NCI-H524 (cell line): ENCODE data around the gene CTSK.
A peak's percentile ranks its signal among the peaks of the same experiment; 100 is the strongest.
"Not testable (repeated sequence)": the region's sequence is repeated elsewhere in the genome, so short reads cannot be mapped to it uniquely, and the experiment has no call there.

Experiments used
- DNase-seq, 2 experiments: peaks; one replicate each; lab custom pipeline; 2025; lab: John Stamatoyannopoulos, UW

Gene CTSK

GRCh38 chr1:150808121-150808520 is at the start of gene CTSK:
CTSK (minus strand) TSS chr1:150808260; CDS start chr1:150806805, 1,455 bp downstream.
- DNase-seq, result no peak

GRCh38 chr1:150852734-150853133 is 44.7 kb upstream of the CTSK start:
- DNase-seq, result not testable (repeated sequence)

DNA sequence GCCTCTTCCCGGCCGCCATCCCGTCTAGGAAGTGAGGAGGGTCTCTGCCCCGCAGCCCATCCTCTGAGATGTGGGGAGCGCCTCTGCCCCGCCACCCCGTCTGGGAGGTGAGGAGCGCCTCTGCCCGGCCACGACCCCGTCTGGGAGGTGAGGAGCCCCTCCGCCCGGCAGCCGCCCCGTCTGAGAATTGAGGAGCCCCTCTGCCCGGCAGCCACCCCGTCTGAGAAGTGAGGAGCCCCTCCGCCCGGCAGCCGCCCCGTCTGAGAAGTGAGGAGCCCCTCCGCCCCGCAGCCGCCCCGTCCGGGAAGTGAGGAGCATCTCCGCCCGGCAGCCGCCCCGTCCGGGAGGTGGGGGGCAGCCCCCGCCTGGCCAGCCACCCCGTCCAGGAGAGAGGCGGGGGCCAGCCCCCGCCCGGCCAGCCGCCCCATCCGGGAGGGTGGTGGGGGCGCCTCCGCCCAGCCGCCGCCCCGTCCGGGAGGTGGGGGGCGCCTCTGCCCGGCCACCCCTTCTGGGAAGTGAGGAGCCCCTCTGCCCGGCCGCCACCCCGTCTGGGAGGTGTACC is 42.8 kb upstream of the CTSK start:
- DNase-seq, result not testable (repeated sequence)

- no peak for DNase-seq
Measured at GRCh38 chr1:150846473-150847146, 38.5 kb upstream of the CTSK start.

GRCh38 chr1:150843474-150843873 is 35.4 kb upstream of the CTSK start:
- DNase-seq, result no peak

DNA sequence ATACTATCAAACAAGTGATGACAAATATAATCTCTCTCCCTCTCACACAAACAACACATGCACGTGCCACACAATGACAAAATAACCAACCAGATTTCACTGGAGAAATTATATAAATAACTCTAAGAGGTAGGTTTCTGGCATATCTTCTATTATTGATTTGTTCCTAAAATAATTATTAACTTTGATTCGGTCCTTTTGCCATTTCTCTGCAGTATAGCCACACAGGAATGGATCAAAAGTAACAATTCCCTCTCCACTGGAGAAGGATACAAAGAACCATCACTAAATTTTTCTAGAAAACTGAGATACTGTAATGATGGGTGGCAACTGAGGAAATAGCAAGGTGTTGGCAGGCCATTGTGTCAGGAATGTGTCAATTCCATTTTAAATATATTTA is 34.9 kb upstream of the CTSK start:
- no peak for DNase-seq

DNA sequence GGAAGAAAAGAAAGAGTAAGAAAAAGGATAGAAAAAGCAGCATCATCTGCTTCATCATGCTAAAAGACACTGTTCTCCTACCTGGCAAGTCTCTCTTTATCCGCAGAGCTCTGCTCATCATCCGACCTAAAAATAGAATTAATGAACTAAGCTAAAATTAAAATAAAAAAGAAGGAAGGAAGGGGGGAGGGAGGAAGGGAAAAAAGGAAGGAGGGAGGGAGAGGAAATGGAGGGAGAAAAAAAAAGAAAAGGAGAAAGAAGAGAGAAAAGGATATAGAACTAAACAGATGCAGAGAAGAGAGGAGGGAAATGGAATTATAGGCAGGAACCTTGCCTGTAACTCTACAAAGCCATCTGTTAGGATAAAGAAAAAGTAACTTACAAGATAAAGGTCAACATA is 34.3 kb upstream of the CTSK start:
- DNase-seq, result no peak

GRCh38 chr1:150841626-150842025 is 33.6 kb upstream of the CTSK start:
- DNase-seq, result no peak

DNA sequence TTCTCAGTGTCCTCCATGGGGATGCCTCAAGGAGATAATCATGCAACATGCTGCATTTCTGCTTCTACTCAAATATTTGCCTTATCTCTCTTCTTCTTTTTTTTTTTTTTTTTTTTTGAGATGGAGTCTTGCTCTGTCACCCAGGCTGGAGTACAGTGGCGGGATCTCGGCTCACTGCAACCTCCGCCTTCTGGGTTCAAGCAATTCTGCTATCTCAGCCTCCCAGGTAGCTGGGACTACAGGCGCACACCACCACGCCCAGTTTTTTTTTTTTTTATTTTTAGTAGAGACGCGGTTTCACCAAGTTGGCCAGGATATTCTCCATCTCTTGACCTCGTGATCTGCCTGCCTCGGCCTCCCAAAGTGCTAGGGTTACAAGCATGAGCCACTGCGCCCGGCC is 32.8 kb upstream of the CTSK start:
- not testable (repeated sequence) for DNase-seq

DNA sequence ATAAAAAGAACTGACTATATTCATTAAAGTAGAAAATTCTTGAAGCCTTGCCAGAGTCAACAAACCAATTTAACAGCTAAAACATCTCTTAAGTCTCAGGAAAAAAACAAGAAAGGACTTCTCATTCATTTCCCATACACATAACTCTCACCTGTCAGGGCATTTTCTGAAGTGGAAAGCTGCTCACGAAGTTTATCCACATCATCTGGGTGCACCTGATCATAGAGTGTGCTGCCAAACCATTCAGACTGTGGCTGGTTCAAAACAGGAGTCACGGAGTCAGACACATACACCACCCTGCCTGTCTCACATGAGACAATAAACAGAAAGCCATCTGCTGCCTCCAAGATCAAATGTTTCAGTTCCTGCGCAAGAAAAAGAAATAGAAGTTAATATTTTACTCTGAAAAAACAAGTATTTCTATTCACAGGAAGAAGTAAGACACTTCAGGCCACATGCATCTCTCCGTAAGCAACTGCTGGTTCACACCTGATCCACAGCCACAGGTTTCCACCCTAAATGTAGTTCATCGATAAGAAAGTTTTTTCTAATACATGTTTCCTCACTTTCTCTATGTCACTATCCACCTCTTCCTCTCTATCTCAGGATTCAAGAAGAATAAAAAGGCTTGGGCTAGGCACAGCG is 28.2 kb upstream of the CTSK start:
- DNase-seq, result no peak

- not testable (repeated sequence) for DNase-seq
Measured at GRCh38 chr1:150833961-150834360, 25.9 kb upstream of the CTSK start.

DNA sequence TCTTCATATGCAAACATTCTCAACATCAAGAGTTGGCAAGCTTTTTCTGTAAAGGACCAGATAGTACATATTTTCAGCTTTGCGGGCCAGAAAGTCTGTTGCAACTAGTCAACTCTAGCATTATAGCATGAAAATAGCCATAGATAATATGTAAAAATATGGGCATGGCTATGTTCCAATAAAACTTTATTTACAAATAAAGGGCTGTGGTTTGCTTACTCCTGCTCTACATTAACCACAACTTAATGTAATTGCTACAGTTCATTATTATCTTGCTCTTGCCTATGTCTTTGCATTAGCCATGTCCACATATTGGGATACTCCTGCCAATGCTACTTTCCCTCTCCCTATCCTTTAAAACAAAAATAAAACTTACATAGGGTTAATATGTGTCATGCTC is 24.5 kb upstream of the CTSK start:
- no peak for DNase-seq

DNA sequence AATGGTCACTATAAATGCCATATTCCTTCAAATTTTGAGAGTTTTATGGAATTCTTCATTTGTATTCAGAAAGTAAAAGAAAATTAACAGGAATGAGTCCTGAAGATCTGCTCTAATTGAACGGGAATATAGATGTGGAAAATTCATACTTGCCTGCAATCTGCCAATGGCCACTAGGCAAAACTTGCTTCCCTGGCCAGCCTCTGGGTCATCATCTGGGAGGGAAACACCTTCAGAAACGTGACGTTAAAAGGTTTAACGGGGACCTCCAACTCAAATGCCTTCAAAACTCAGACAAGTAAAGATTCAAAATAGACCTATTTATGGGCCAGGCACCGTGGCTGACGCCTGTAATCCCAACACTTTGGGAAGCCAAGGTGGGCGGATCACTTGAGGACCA is 21.7 kb upstream of the CTSK start:
- no peak for DNase-seq

- no peak for DNase-seq
Measured at GRCh38 chr1:150826299-150826698, 18.2 kb upstream of the CTSK start.

DNA sequence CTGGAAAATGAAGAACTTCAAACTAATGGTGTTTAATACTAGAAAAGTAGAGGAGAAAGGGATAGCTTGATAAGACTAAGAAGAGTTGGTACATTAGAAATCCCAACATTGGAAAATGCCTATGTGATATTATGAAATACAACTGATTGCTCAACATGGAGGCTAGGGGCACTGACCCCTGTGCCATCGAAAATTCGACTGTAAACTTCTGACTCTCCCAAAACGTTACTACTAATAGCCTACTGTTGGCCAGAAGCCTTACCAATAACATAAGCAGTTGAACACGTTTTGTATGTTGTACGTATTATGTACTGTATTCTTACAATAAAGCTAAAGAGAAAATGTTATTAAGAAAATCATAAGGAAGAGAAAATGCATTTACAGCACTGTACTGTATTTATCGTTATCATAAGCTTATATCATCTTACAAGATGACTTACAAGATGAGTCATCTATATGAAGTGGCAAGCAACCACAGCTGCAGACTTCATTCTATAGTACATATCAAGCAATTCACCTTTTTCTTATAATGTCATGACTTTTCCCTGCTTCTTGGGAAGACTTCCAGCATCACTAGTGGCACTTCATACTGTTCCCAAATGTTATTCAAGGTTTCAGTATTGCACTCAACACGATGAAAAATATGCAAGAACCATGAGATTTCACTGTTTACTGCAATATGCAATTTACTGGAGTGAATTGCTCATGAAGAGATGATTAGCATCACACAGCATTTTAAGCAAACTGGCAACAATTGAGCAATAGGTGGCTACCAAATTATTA is 12.9 kb upstream of the CTSK start:
- no peak for DNase-seq

GRCh38 chr1:150815871-150816270 is 7.8 kb upstream of the CTSK start:
- no peak for DNase-seq

- peak; percentile 7 to 51 for DNase-seq
Measured at GRCh38 chr1:150813028-150813707, 5.1 kb upstream of the CTSK start.

GRCh38 chr1:150810958-150811659 is 3.0 kb upstream of the CTSK start:
- DNase-seq, result no peak

DNA sequence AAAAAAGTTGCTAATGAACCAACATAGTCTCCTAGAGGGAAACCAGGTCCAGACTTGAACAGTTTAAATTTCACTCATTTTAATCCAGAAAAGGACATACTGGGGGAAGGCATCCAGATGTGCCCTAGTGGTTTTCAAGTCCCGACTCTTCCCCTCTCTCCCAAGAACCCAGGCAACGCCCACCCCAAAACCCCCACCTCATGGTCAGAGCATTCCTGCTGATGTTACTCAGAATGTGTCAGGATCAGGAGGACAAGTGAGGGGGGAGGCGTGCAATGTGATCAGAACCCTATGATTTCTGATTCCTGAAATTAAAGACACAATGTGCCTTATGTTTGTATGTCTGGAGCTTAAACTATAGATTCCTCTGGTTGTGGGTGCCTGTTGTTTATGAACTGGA is 1.6 kb upstream of the CTSK start:
- no peak for DNase-seq

DNA sequence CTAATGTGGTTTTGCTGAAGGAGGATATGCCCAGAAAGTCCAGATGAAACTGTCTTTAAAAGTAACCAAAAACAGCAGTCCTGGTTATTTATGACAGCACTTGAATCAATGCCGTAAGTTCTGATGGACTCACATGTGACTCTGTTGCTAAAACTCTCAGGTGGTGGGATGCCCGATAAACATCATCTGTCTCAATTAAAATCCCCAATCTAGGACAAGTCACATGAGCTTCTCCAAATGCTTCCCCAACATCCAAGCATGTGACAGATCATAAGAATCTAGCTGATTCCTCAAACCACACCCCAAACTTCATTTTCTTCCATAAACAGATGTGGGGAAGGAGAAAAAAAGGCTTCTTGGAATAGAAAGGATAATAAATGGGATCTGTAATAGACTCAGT is 786 bp upstream of the CTSK start:
- no peak for DNase-seq

DNA sequence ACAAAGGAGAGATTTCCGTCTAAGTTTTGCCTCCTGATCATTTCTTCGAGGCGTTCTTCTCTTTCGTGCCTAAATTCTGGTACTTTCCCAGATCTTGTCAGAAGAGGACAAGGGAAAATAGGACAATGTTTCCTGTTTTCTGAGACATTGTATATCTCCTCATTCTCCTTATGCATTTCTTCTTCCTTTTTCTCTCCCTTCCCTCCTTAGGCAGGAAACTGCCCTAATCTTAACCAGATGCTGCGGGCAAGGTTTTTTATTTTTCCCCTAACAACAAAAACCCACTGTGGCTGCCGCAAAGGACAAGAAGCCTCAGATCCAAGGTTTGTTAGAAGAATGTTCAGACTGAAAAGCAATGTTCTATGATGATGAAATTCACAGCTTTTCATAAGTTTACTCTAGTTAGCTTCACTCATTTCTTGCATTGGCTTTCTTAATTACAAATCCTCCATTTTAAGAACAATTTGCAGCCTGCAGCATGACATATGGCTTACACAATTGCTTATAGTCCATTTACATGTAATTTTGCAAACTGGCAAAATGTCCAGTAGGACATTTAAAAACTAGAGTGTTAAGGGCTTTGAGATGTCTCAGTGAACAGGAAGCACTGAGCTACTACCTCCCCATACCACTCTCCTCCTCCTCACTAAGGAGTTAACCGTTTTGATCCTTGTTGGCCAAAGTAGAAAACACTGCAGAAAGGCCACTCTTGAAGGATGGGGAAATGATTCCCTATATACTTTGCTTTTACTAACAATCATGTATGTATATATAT is 624 bp downstream of the CTSK start:
- DNase-seq, result no peak
